Mammary epithelial cell (primary cell): ENCODE data around the gene DDX10.

Experiments
- CTCF ChIP-seq, 2 donors: IDR thresholded peaks in 1 of 2; conservative IDR thresholded peaks in 1 of 2; 2 replicates each; pipeline ENCODE4 v1.5.1; 2011 to 2012; ENCODE audit warnings: inconsistent platforms in 2 of 2, low read length in 2 of 2, mild to moderate bottlenecking in 2 of 2, control low read depth in 1 of 2, low read depth in 1 of 2; ENCODE audit not compliant: insufficient read depth in 1 of 2; ENCODE audit errors: extremely low read depth in 1 of 2
- EZH2 ChIP-seq: IDR thresholded peaks from 2 replicates; pipeline ENCODE4 v1.6.1; 2012; ENCODE audit warnings: low read length, inconsistent platforms, borderline replicate concordance

GRCh38 chr11:108793138-108793537 is 128.3 kb downstream of the DDX10 start:
- TF ChIP-seq EZH2 = no peak
- TF ChIP-seq CTCF (conservative IDR thresholded peaks at IDR 0.05 in 1 of 2, IDR thresholded peaks at IDR 0.05 in 1 of 2; ENCODE audit: extremely low read depth in 1 of 2, insufficient read depth in 1 of 2, low read depth in 1 of 2, low read length in 2 of 2) = no peak
